Chondrocyte (in vitro differentiated cells): ENCODE results near the gene CLDN24. TPM values are rescaled to one million over a fixed set of nuclear protein-coding genes. Genes with fewer than 3 reads are reported as not detected.

Experiments used
- DNase-seq: peaks from one replicate; pipeline ENCODE4 v3.0.0; 2021; ENCODE audit warnings: mixed read lengths, low spot score
- H3K27ac Mint-ChIP-seq: one replicate; pipeline ENCODE4 v1.8.0; 2021; ENCODE audit warnings: mild to moderate bottlenecking, moderate library complexity, mixed read lengths; ENCODE audit not compliant: unreplicated experiment
- H3K27me3 Mint-ChIP-seq: 2 replicates; pipeline ENCODE4 v1.8.0; 2021; ENCODE audit warnings: low read depth, mixed read lengths
- H3K36me3 Mint-ChIP-seq: 2 replicates; pipeline ENCODE4 v1.8.0; 2021; ENCODE audit warnings: low read depth, mixed read lengths
- H3K4me1 Mint-ChIP-seq: 2 replicates; pipeline ENCODE4 v1.8.0; 2021; ENCODE audit warnings: low read depth, mild to moderate bottlenecking, mixed read lengths
- H3K4me3 Mint-ChIP-seq: one replicate; pipeline ENCODE4 v1.8.0; 2021; ENCODE audit warnings: mild to moderate bottlenecking, moderate library complexity, mixed read lengths; ENCODE audit not compliant: unreplicated experiment
- H3K9me3 Mint-ChIP-seq: 2 replicates; pipeline ENCODE4 v1.8.0; 2021; ENCODE audit warnings: low read depth, mixed read lengths
- total RNA-seq: library from RNA; stranded (reverse); gene quantifications from 3 replicates; pipeline ENCODE4 v1.2.1, GENCODE V29; 2021
- TF ChIP-seq, protein P1 (sequence below): fragments of 200-600 bp; sonication (generic); IDR thresholded peaks from 2 replicates; pipeline ENCODE4 v1.5.0; 2021; ENCODE audit warnings: antibody characterized with exemption, mild to moderate bottlenecking, moderate library complexity

Gene CLDN24
- total RNA-seq, 1 donor from 2014 or later = not detected

DNA sequence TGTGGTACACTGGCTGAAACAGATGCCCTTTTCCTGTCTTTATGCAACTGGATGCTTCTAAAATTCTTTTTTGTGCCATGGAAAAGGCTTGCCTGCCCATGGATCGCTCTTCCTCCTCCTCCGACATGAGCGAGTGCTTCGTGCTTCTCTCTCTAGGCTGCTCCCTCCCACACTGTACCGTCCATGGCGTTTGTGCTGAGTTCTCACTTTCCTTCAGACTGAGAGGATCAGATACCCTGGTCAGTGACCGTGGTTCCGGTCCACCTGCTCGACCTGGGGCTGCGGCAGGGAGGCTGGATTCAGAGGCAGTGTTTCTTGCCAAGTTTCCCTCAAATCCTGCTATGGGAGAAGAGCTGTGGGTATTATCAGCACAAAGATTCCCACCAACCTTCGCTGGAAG, 10.2 kb upstream of the CLDN24 start:
- Mint-ChIP-seq H3K4me1 (peaks cover 47% of the 10 kb centered on the region), H3K27ac (no peak overlapping the region), H3K4me3 (no peak overlapping the region), H3K9me3 (peaks cover 6% of the 10 kb centered on the region), H3K27me3 (no peaks in the 10 kb centered on the region), H3K36me3 (peaks cover 2% of the 10 kb centered on the region)
- DNase-seq = no peak
- TF ChIP-seq, protein P1, sequence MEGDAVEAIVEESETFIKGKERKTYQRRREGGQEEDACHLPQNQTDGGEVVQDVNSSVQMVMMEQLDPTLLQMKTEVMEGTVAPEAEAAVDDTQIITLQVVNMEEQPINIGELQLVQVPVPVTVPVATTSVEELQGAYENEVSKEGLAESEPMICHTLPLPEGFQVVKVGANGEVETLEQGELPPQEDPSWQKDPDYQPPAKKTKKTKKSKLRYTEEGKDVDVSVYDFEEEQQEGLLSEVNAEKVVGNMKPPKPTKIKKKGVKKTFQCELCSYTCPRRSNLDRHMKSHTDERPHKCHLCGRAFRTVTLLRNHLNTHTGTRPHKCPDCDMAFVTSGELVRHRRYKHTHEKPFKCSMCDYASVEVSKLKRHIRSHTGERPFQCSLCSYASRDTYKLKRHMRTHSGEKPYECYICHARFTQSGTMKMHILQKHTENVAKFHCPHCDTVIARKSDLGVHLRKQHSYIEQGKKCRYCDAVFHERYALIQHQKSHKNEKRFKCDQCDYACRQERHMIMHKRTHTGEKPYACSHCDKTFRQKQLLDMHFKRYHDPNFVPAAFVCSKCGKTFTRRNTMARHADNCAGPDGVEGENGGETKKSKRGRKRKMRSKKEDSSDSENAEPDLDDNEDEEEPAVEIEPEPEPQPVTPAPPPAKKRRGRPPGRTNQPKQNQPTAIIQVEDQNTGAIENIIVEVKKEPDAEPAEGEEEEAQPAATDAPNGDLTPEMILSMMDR = no peak

DNA sequence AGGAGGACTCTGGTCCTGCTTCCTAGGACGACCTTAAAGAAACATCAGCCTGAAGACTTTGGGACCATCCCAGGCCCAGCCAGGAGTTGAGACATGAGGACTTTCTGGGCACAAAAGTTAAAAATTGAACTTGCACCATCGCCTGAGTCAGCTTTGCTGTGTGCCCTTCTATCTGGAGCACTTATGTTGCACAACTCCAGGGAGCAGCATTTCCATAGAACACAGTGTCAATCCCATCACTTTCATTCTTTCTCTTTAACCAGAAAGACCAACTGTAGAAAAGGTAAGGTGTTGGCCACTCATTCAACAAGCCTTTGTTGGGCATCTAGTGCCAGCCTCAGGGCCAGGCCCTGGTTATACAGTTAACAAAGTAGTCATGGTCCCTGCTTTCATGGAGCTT, 8.6 kb upstream of the CLDN24 start:
- Mint-ChIP-seq H3K9me3 (peaks cover 16% of the 10 kb centered on the region), H3K4me1 (peaks cover 48% of the 10 kb centered on the region), H3K27ac (no peak overlapping the region), H3K27me3 (no peaks in the 10 kb centered on the region), H3K4me3 (no peak overlapping the region), H3K36me3 (peaks cover 5% of the 10 kb centered on the region)
- TF ChIP-seq, protein P1 = no peak
- no peak for DNase-seq

DNA sequence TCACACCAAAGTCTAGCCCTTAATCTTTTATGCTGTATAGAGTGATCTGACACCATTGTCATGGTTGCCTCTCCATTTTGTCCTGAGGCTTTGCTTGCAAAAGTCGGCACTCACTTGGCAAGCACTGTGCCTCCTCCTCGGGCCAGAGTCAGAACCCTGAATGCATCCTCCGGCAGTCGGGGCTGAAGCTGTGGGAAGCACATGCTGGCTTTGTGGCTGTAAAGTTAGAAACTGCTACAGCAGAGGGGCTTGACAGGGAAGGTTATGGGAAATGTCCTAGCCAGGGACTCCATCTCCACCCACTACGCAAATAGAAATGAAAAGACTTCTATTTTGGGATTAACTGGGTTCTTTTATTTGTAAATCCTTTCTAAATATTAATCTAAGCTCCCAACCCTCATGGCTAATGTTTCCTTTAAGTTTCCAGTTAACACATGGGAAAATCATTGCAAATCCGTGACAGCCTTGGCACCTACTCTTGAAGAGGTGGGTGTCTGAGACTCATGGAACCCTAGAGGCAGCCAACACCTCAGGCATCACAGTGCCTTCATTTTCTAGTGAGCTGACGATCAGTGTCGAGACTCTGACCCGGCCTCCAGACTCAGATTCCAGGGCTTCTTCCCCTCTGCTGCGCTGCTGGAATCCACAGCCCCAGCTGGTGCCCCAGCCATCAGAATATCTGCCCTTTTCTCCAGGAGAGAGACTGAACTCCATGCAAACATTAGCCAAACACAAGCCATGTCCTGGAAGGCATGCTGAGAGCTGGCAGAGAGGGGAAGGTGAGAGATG, 7.9 kb upstream of the CLDN24 start:
- Mint-ChIP-seq H3K9me3 (peaks cover 13% of the 10 kb centered on the region), H3K4me1 (peaks cover 41% of the 10 kb centered on the region), H3K4me3 (no peak overlapping the region), H3K36me3 (peaks cover 3% of the 10 kb centered on the region), H3K27me3 (no peaks in the 10 kb centered on the region), H3K27ac (no peak overlapping the region)
- TF ChIP-seq, protein P1 = no peak
- no peak for DNase-seq

DNA sequence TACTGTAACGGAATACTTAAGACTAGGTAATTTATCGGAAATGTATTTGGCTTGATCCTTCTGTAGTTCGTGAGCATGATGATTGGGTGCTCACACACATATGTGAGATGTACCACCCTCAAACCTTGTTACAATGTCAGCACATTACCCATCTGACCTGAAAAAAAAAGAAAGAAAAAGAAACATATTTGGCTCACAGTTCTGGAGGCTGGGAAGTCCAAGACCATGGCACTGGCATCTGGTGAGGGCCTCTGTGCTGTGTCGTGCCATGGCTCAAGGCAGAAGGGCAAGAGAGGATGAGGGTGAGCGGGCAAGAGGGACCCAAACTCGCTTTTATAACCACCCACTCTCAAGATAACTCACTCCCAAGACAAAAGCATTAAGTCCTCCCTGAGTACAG, 7.0 kb upstream of the CLDN24 start:
- Mint-ChIP-seq H3K36me3 (peaks cover 3% of the 10 kb centered on the region), H3K9me3 (peaks cover 13% of the 10 kb centered on the region), H3K4me3 (no peak overlapping the region), H3K4me1 (peaks cover 40% of the 10 kb centered on the region), H3K27ac (no peak overlapping the region), H3K27me3 (no peaks in the 10 kb centered on the region)
- TF ChIP-seq, protein P1 = no peak
- no peak for DNase-seq

DNA sequence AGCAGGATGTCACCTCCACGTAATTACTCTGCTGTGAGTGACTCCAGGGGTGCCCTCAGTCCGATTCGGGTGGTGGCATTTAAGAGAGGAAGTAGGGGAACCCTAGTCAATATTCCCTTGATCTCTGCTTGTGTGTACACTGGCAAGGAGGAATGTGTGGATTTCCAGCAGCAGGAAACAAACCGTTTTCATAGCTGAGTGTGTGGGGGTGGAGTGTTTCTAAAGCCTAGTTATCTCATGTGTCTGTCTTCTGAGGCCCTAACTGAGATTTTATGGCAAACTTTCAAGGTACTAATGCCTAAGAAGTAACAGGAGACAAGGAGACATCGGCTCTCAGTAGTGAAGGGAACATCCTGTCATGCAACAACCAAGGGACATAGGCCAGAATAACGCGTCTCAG, 6.6 kb upstream of the CLDN24 start:
- Mint-ChIP-seq H3K4me3 (no peak overlapping the region), H3K9me3 (peaks cover 13% of the 10 kb centered on the region), H3K27ac (peak overlapping the region; percentile 76), H3K4me1 (peaks cover 36% of the 10 kb centered on the region), H3K27me3 (no peaks in the 10 kb centered on the region), H3K36me3 (peaks cover 3% of the 10 kb centered on the region)
- DNase-seq = no peak
- TF ChIP-seq, protein P1 = no peak
